GM12873 (cell line): ENCODE data around the gene SPDYE6.

Experiments
- CTCF ChIP-seq: IDR thresholded peaks from 2 replicates; pipeline ENCODE4 v1.5.1; 2012; ENCODE audit warnings: low read depth, mild to moderate bottlenecking, moderate library complexity, low read length, control low read depth; ENCODE audit not compliant: insufficient read depth; ENCODE audit errors: missing control alignments

Gene SPDYE6

GRCh38 chr7:102395592-102395872, 39.3 kb upstream of the SPDYE6 start:
- TF ChIP-seq CTCF, result no peak

GRCh38 chr7:102393467-102393866, 37.2 kb upstream of the SPDYE6 start:
- TF ChIP-seq CTCF, result no peak

- no peak for TF ChIP-seq CTCF
Measured at GRCh38 chr7:102392330-102392729, 36.1 kb upstream of the SPDYE6 start.

- TF ChIP-seq CTCF, result peak; percentile 96
Measured at GRCh38 chr7:102390697-102391484, 34.6 kb upstream of the SPDYE6 start.

GRCh38 chr7:102389810-102390209, 33.6 kb upstream of the SPDYE6 start:
- no peak for TF ChIP-seq CTCF

GRCh38 chr7:102387064-102387463, 30.8 kb upstream of the SPDYE6 start:
- TF ChIP-seq CTCF, result no peak

GRCh38 chr7:102376964-102377466, 20.8 kb upstream of the SPDYE6 start:
- no peak for TF ChIP-seq CTCF
